Mammary epithelial cell (primary cell): ENCODE results near the gene IL25.

Experiments
- EZH2 ChIP-seq: IDR thresholded peaks from 2 replicates; pipeline ENCODE4 v1.6.1; 2012; ENCODE audit warnings: low read length, inconsistent platforms, borderline replicate concordance
- TF ChIP-seq, protein P1 (sequence below), 2 donors: IDR thresholded peaks in 1 of 2; conservative IDR thresholded peaks in 1 of 2; 2 replicates each; pipeline ENCODE4 v1.5.1; 2011 to 2012; ENCODE audit warnings: inconsistent platforms in 2 of 2, low read length in 2 of 2, mild to moderate bottlenecking in 2 of 2, control low read depth in 1 of 2, low read depth in 1 of 2; ENCODE audit not compliant: insufficient read depth in 1 of 2; ENCODE audit errors: extremely low read depth in 1 of 2

DNA sequence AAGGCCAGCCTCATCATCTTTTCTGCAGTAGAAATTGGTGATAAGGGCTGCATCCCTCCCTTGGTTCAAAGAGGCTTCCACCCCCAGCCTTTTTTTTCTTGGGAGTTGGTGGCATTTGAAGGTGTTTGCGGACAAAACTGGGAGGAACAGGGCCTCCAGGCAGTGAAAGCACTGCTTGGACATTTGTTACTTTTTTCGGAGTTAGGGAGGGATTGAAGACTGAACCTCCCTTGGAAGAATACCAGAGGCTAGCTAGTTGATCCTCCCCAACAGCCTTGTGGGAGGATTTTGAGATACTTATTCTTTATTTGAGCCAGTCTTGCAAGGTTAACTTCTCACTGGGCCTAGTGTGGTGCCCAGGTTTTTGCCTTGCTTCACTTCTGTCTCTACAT, 48.2 kb upstream of the IL25 start:
- TF ChIP-seq, protein P1, sequence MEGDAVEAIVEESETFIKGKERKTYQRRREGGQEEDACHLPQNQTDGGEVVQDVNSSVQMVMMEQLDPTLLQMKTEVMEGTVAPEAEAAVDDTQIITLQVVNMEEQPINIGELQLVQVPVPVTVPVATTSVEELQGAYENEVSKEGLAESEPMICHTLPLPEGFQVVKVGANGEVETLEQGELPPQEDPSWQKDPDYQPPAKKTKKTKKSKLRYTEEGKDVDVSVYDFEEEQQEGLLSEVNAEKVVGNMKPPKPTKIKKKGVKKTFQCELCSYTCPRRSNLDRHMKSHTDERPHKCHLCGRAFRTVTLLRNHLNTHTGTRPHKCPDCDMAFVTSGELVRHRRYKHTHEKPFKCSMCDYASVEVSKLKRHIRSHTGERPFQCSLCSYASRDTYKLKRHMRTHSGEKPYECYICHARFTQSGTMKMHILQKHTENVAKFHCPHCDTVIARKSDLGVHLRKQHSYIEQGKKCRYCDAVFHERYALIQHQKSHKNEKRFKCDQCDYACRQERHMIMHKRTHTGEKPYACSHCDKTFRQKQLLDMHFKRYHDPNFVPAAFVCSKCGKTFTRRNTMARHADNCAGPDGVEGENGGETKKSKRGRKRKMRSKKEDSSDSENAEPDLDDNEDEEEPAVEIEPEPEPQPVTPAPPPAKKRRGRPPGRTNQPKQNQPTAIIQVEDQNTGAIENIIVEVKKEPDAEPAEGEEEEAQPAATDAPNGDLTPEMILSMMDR (conservative IDR thresholded peaks at IDR 0.05 in 1 of 2, IDR thresholded peaks at IDR 0.05 in 1 of 2; ENCODE audit: extremely low read depth in 1 of 2, insufficient read depth in 1 of 2, low read depth in 1 of 2, low read length in 2 of 2), result no peak
- no peak for TF ChIP-seq EZH2
